Liver (tissue), 9 donors: ENCODE measurements around the gene YOD1. TPM values are rescaled to one million over a fixed set of nuclear protein-coding genes. Genes with fewer than 3 reads are reported as not detected.

ENCODE experiments used
- DNase-seq: peaks from one replicate; pipeline ENCODE4 v3.0.0-alpha.2; 2017; ENCODE audit warnings: low spot score
- H3K27ac ChIP-seq, 2 donors: one replicate each; pipeline ENCODE4 v1.7.0; 2013; ENCODE audit warnings: inconsistent platforms in 2 of 2, low read length in 2 of 2, control low read depth in 1 of 2, low read depth in 1 of 2, mild to moderate bottlenecking in 1 of 2
- H3K27me3 ChIP-seq, 4 donors: one replicate each; pipeline versions ENCODE4 v1.6.1 to v1.7.0; 2013; ENCODE audit warnings: low read length in 3 of 4, inconsistent platforms in 1 of 4, mild to moderate bottlenecking in 1 of 4, moderate library complexity in 1 of 4; ENCODE audit not compliant: control insufficient read depth in 4 of 4, insufficient read depth in 4 of 4
- H3K36me3 ChIP-seq, 4 donors: one replicate each; pipeline versions ENCODE4 v1.6.1 to v1.7.0; 2013; ENCODE audit warnings: low read length in 3 of 4, mild to moderate bottlenecking in 3 of 4, low read depth in 1 of 4, moderate library complexity in 1 of 4; ENCODE audit not compliant: control insufficient read depth in 4 of 4, insufficient read depth in 3 of 4
- H3K4me1 ChIP-seq, 4 donors: one replicate each; pipeline versions ENCODE4 v1.6.1 to v1.7.0; 2013; ENCODE audit warnings: low read length in 3 of 4, mild to moderate bottlenecking in 3 of 4, moderate library complexity in 1 of 4; ENCODE audit not compliant: control insufficient read depth in 4 of 4, insufficient read depth in 4 of 4
- H3K4me3 ChIP-seq, 3 donors: one replicate each; pipeline versions ENCODE4 v1.6.1 to v1.7.0; 2013; ENCODE audit warnings: low read length in 3 of 3, control low read depth in 1 of 3, low read depth in 1 of 3, mild to moderate bottlenecking in 1 of 3
- H3K9ac ChIP-seq, 2 donors: one replicate each; pipeline ENCODE4 v1.7.0; 2013; ENCODE audit warnings: low read length in 2 of 2, mild to moderate bottlenecking in 2 of 2, moderate library complexity in 2 of 2, control low read depth in 1 of 2, low read depth in 1 of 2
- H3K9me3 ChIP-seq, 4 donors: one replicate each; pipeline versions ENCODE4 v1.6.1 to v1.7.0; 2013; ENCODE audit warnings: low read length in 3 of 4; ENCODE audit not compliant: control insufficient read depth in 4 of 4
- ATF3 ChIP-seq: IDR thresholded peaks from 2 replicates; pipeline ENCODE4 v1.6.1; 2016; ENCODE audit warnings: antibody characterized with exemption
- EGR1 ChIP-seq, 2 donors: IDR thresholded peaks; 2 replicates each; pipeline ENCODE4 v1.6.1; 2016 to 2018; ENCODE audit warnings: antibody characterized with exemption in 2 of 2, low read depth in 2 of 2
- FOXA1 ChIP-seq: IDR thresholded peaks from 2 replicates; pipeline ENCODE4 v1.6.1; 2016; ENCODE audit warnings: antibody characterized with exemption
- FOXA2 ChIP-seq: IDR thresholded peaks from 2 replicates; pipeline ENCODE4 v1.6.1; 2016; ENCODE audit warnings: antibody characterized with exemption
- GABPA ChIP-seq, 2 donors: IDR thresholded peaks in 1 of 2; conservative IDR thresholded peaks in 1 of 2; 2 replicates each; pipeline ENCODE4 v1.6.1; 2016; ENCODE audit warnings: antibody characterized with exemption in 2 of 2, mild to moderate bottlenecking in 1 of 2, moderate library complexity in 1 of 2
- HNF4A ChIP-seq, 2 donors: conservative IDR thresholded peaks; 2 replicates each; pipeline ENCODE4 v1.6.1; 2016; ENCODE audit warnings: antibody characterized with exemption in 2 of 2, mild to moderate bottlenecking in 2 of 2
- HNF4G ChIP-seq: IDR thresholded peaks from 2 replicates; pipeline ENCODE4 v1.6.1; 2016; ENCODE audit warnings: antibody characterized with exemption
- MAX ChIP-seq: IDR thresholded peaks from 2 replicates; pipeline ENCODE4 v1.6.1; 2016; ENCODE audit warnings: antibody characterized with exemption
- NR2F2 ChIP-seq: IDR thresholded peaks from 2 replicates; pipeline ENCODE4 v1.6.1; 2016; ENCODE audit warnings: antibody characterized with exemption
- RAD21 ChIP-seq, 2 donors: IDR thresholded peaks; 2 replicates each; pipeline ENCODE4 v1.6.1; 2016; ENCODE audit warnings: antibody characterized with exemption in 2 of 2, mild to moderate bottlenecking in 2 of 2
- RXRA ChIP-seq, 2 donors: IDR thresholded peaks; 2 replicates each; pipeline ENCODE4 v1.6.1; 2017 to 2018; ENCODE audit warnings: antibody characterized with exemption in 2 of 2, mild to moderate bottlenecking in 1 of 2
- SP1 ChIP-seq: IDR thresholded peaks from 2 replicates; pipeline ENCODE4 v1.6.1; 2018; ENCODE audit warnings: antibody characterized with exemption, mild to moderate bottlenecking
- TAF1 ChIP-seq: conservative IDR thresholded peaks from 2 replicates; pipeline ENCODE4 v1.6.1; 2016; ENCODE audit warnings: antibody characterized with exemption, mild to moderate bottlenecking
- YY1 ChIP-seq: IDR thresholded peaks from 2 replicates; pipeline ENCODE4 v1.6.1; 2016; ENCODE audit warnings: antibody characterized with exemption, mild to moderate bottlenecking
- WGBS: extraction: QIAGEN DNeasy Blood & Tissue Kit; methylation state at CpG from one replicate; pipeline ENCODE4 v1.1.7; 2013; 5-methylcytosine and 5-hydroxymethylcytosine counted together
- polyA plus RNA-seq, 2 donors: library from polyadenylated mRNA; stranded (reverse) in 1 of 2; unstranded in 1 of 2; fragments of 200-250 nt in 1 of 2; fragments of >200 nt in 1 of 2; fragmentation: Nextera tagmentation in 1 of 2; extraction: Ambion mirVana in 1 of 2; gene quantifications; one replicate each; pipeline versions ENCODE4 v1.2.1 to v1.2.3, GENCODE V29; 2013 to 2015
- total RNA-seq, 2 donors: library from RNA; depleted of rRNA; stranded (reverse); fragments of >200 nt; gene quantifications; one replicate each; pipeline ENCODE4 v1.2.3, GENCODE V29; 2014
- TF ChIP-seq, protein P1 (sequence below): IDR thresholded peaks from 2 replicates; pipeline ENCODE4 v1.6.1; 2016; ENCODE audit warnings: antibody characterized with exemption
- TF ChIP-seq, protein P2 (sequence below): fragments of 150-350 bp; IDR thresholded peaks from 2 replicates; pipeline ENCODE4 v1.5.1; 2017; ENCODE audit warnings: improper control_type of control experiment, low read depth, low read length; ENCODE audit not compliant: missing input control
- TF ChIP-seq, protein P3 (sequence below): IDR thresholded peaks from 2 replicates; pipeline ENCODE4 v1.6.1; 2016; ENCODE audit warnings: antibody characterized with exemption, mild to moderate bottlenecking
- donor health status: healthy.
- donor health status: healthy.
- donor health status: healthy.
- donor health status: healthy.
- donor health status: healthy.

Gene YOD1
- total and polyA plus RNA-seq, 4 donors: 1.3 to 79.4 (median 4.7) TPM

DNA sequence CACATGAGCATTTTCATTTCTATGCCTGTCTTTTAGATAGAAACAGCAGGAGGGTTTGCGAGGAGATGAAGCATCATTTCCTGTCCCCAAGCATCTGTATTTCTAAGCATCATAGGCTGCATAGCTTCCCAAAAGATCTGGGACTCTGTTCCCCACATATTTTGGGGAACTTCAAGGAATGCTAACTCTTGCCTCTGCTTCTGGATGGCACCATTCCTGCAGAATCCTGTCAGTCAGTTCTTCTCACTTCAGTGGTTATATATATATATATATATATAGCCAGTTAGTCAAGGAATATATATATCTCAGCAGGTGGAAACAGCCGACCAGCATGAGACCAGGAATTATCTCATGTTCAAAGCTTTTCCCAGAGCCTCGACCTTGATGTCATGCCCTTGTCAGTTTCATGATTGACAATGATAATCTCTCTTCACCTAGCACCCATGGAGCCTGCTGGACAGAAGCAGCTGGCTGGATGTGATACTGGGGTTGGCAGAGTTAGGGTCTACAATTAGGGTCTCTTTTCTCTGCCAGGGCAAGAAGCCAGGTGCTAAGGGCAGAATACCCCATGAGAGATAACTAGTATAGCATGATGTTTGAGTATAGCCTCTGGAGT lies 4.5 kb upstream of the YOD1 start:
- TF ChIP-seq EGR1 (IDR thresholded peaks at IDR 0.05; ENCODE audit: low read depth in 2 of 2) (no peak), YY1 (no peak), MAX (no peak), TAF1 (no peak), RAD21 (IDR thresholded peaks at IDR 0.05) (no peak), FOXA1 (no peak), GABPA (IDR thresholded peaks at IDR 0.05 in 1 of 2, conservative IDR thresholded peaks at IDR 0.05 in 1 of 2) (no peak), SP1 (no peak)
- H3K9ac ChIP-seq: no peak overlapping the region
- no peaks in the 10 kb centered on the region for H3K27me3 ChIP-seq
- H3K36me3 ChIP-seq: peaks cover 0 to 2% (median under 1%) of the 10 kb centered on the region in 4 donors
- H3K4me1 ChIP-seq: peaks cover 0 to 18% (median 4%) of the 10 kb centered on the region in 4 donors
- 77% methylated on average over 3 of the region's 3 CpGs for WGBS
- no peak for DNase-seq
- H3K4me3 ChIP-seq: no peak overlapping the region
- H3K9me3 ChIP-seq: no peaks in the 10 kb centered on the region
- no peak overlapping the region for H3K27ac ChIP-seq

GRCh38 chr1:207054491-207054890 lies 3.5 kb upstream of the YOD1 start:
- DNase-seq: no peak
- TF ChIP-seq FOXA2: no peak
- TF ChIP-seq YY1: peak; percentile 20
- Histone ChIP-seq H3K9me3 (no peaks in the 10 kb centered on the region), H3K27ac (peak overlapping the region in 1 of 2 donors; percentile 23), H3K9ac (no peak overlapping the region), H3K36me3 (peaks cover 0 to 1% (median 0%) of the 10 kb centered on the region in 4 donors), H3K4me3 (no peak overlapping the region), H3K27me3 (no peaks in the 10 kb centered on the region), H3K4me1 (peaks cover 0 to 21% (median 7%) of the 10 kb centered on the region in 4 donors)
- 77% methylated on average over 2 of the region's 2 CpGs for WGBS

- Histone ChIP-seq H3K9ac (peak within 1 kb of the TSS; percentile 59 to 83), H3K9me3 (no peaks in the 10 kb centered on the region), H3K27me3 (no peaks in the 10 kb centered on the region), H3K4me1 (peaks cover 0 to 33% (median 10%) of the 10 kb centered on the region in 4 donors), H3K4me3 (peak within 1 kb of the TSS; percentile 69 to 82 (median 76)), H3K27ac (peak within 1 kb of the TSS; percentile 79 to 86), H3K36me3 (peaks cover 0 to 12% (median 3%) of the 10 kb centered on the region in 4 donors)
- 3% methylated on average over 56 of the region's 56 CpGs for WGBS
- DNase-seq: peak; percentile 98
- TF ChIP-seq GABPA (IDR thresholded peaks at IDR 0.05 in 1 of 2, conservative IDR thresholded peaks at IDR 0.05 in 1 of 2) (peak in 1 of 2 donors; percentile 17), NR2F2 (no peak), FOXA1 (peak; percentile 24), HNF4G (no peak), MAX (peak; percentile 78), HNF4A (conservative IDR thresholded peaks at IDR 0.05) (peak; percentile 24 to 42), RAD21 (IDR thresholded peaks at IDR 0.05) (peak; percentile 25 to 27), EGR1 (IDR thresholded peaks at IDR 0.05; ENCODE audit: low read depth in 2 of 2) (peak in 1 of 2 donors; percentile 42), YY1 (peak; percentile 90), ATF3 (no peak), RXRA (IDR thresholded peaks at IDR 0.05) (peak in 1 of 2 donors; percentile 51), FOXA2 (peak; percentile 21)
- TF ChIP-seq, protein P1, sequence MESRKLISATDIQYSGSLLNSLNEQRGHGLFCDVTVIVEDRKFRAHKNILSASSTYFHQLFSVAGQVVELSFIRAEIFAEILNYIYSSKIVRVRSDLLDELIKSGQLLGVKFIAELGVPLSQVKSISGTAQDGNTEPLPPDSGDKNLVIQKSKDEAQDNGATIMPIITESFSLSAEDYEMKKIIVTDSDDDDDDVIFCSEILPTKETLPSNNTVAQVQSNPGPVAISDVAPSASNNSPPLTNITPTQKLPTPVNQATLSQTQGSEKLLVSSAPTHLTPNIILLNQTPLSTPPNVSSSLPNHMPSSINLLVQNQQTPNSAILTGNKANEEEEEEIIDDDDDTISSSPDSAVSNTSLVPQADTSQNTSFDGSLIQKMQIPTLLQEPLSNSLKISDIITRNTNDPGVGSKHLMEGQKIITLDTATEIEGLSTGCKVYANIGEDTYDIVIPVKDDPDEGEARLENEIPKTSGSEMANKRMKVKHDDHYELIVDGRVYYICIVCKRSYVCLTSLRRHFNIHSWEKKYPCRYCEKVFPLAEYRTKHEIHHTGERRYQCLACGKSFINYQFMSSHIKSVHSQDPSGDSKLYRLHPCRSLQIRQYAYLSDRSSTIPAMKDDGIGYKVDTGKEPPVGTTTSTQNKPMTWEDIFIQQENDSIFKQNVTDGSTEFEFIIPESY: peak; percentile 100
- TF ChIP-seq, protein P2, sequence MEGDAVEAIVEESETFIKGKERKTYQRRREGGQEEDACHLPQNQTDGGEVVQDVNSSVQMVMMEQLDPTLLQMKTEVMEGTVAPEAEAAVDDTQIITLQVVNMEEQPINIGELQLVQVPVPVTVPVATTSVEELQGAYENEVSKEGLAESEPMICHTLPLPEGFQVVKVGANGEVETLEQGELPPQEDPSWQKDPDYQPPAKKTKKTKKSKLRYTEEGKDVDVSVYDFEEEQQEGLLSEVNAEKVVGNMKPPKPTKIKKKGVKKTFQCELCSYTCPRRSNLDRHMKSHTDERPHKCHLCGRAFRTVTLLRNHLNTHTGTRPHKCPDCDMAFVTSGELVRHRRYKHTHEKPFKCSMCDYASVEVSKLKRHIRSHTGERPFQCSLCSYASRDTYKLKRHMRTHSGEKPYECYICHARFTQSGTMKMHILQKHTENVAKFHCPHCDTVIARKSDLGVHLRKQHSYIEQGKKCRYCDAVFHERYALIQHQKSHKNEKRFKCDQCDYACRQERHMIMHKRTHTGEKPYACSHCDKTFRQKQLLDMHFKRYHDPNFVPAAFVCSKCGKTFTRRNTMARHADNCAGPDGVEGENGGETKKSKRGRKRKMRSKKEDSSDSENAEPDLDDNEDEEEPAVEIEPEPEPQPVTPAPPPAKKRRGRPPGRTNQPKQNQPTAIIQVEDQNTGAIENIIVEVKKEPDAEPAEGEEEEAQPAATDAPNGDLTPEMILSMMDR: peak; percentile 33
- TF ChIP-seq, protein P3, sequence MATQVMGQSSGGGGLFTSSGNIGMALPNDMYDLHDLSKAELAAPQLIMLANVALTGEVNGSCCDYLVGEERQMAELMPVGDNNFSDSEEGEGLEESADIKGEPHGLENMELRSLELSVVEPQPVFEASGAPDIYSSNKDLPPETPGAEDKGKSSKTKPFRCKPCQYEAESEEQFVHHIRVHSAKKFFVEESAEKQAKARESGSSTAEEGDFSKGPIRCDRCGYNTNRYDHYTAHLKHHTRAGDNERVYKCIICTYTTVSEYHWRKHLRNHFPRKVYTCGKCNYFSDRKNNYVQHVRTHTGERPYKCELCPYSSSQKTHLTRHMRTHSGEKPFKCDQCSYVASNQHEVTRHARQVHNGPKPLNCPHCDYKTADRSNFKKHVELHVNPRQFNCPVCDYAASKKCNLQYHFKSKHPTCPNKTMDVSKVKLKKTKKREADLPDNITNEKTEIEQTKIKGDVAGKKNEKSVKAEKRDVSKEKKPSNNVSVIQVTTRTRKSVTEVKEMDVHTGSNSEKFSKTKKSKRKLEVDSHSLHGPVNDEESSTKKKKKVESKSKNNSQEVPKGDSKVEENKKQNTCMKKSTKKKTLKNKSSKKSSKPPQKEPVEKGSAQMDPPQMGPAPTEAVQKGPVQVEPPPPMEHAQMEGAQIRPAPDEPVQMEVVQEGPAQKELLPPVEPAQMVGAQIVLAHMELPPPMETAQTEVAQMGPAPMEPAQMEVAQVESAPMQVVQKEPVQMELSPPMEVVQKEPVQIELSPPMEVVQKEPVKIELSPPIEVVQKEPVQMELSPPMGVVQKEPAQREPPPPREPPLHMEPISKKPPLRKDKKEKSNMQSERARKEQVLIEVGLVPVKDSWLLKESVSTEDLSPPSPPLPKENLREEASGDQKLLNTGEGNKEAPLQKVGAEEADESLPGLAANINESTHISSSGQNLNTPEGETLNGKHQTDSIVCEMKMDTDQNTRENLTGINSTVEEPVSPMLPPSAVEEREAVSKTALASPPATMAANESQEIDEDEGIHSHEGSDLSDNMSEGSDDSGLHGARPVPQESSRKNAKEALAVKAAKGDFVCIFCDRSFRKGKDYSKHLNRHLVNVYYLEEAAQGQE: peak; percentile 94
These were observed 2.1 kb upstream of the YOD1 start, which contains the start of gene PFKFB2 for GRCh38 chr1:207052911-207053769. TSS of gene PFKFB2 (plus strand) at chr1:207053275. CDS start at chr1:207054718, 1,443 bp downstream.
